ENCODE results near the gene KIAA1328. TPM values are rescaled to one million over a fixed set of nuclear protein-coding genes. Genes with fewer than 3 reads are reported as not detected.

Gene KIAA1328
- total RNA-seq, 4 donors from 2014 or later: 12.3 to 16.6 (median 13.1) TPM

DNA sequence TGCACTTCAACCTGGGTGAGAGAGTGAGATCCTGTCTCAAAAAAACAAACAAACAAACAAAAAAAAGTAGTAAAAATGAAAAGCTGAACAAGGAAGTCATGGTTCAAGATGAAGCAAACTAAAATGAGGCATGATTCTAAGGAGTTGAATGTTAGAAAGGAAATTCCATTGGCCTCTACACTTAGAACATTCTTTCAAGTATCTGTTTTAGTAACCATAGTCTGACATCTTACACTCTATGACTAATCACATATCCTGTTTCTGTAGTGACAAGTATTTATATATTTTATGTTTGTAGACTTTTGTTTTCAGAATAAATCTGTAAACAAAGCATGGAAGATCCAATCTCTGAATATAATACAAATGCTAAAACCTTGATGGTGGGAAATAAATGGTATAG, 164.1 kb downstream of the KIAA1328 start:
- H3K27me3 ChIP-seq: no peaks in the 10 kb centered on the region
- intact Hi-C loops (cut with DNase I): no loop called here
- H3K4me1 ChIP-seq: no peaks in the 10 kb centered on the region
- peaks cover 0 to 2% (median 0%) of the 10 kb centered on the region in 4 donors for H3K36me3 ChIP-seq
- DNase-seq (ENCODE audit: extremely low spot score): no peak
- no peak overlapping the region for H3K4me3 ChIP-seq
- H3K9me3 ChIP-seq: peaks cover 0 to 2% (median 0%) of the 10 kb centered on the region in 4 donors
- TF ChIP-seq POLR2AphosphoS5 (IDR thresholded peaks at IDR 0.05) (no peak), EP300 (IDR thresholded peaks at IDR 0.05) (no peak), POLR2A (IDR thresholded peaks at IDR 0.05; ENCODE audit: low read depth) (no peak)
- TF ChIP-seq, protein P1, sequence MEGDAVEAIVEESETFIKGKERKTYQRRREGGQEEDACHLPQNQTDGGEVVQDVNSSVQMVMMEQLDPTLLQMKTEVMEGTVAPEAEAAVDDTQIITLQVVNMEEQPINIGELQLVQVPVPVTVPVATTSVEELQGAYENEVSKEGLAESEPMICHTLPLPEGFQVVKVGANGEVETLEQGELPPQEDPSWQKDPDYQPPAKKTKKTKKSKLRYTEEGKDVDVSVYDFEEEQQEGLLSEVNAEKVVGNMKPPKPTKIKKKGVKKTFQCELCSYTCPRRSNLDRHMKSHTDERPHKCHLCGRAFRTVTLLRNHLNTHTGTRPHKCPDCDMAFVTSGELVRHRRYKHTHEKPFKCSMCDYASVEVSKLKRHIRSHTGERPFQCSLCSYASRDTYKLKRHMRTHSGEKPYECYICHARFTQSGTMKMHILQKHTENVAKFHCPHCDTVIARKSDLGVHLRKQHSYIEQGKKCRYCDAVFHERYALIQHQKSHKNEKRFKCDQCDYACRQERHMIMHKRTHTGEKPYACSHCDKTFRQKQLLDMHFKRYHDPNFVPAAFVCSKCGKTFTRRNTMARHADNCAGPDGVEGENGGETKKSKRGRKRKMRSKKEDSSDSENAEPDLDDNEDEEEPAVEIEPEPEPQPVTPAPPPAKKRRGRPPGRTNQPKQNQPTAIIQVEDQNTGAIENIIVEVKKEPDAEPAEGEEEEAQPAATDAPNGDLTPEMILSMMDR (IDR thresholded peaks at IDR 0.05): no peak
- no peak overlapping the region for H3K27ac ChIP-seq (replicated peaks in 1 of 4)

DNA sequence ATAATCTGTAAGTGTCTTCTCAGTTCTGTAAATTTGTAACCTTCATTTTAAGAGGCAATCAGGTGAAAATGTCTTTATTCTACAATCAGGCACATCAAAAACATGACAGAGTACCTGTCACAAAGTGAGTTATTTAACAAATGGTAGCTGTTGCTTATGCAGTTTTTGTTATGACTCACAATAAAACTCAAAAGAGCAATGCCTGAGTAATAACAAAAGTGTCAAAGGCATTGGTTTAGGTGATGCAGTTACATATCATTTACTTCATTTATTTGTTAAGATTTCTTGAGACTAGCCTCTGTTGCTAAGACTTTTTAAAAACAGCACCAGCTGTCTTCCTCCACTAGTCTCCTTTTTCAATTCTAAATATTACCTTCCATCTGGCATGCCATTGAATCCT, 177.8 kb downstream of the KIAA1328 start:
- Histone ChIP-seq H3K27ac (replicated peaks in 1 of 4) (no peak overlapping the region), H3K4me3 (no peak overlapping the region), H3K36me3 (no peaks in the 10 kb centered on the region), H3K27me3 (no peaks in the 10 kb centered on the region), H3K4me1 (no peaks in the 10 kb centered on the region), H3K9me3 (no peaks in the 10 kb centered on the region)
- intact Hi-C loops (cut with DNase I): no loop called here
- DNase-seq (ENCODE audit: extremely low spot score): no peak
- TF ChIP-seq POLR2AphosphoS5 (IDR thresholded peaks at IDR 0.05): no peak
- TF ChIP-seq, protein P1 (IDR thresholded peaks at IDR 0.05): no peak
- no peak for TF ChIP-seq POLR2A (IDR thresholded peaks at IDR 0.05; ENCODE audit: low read depth)
- TF ChIP-seq EP300 (IDR thresholded peaks at IDR 0.05): no peak

DNA sequence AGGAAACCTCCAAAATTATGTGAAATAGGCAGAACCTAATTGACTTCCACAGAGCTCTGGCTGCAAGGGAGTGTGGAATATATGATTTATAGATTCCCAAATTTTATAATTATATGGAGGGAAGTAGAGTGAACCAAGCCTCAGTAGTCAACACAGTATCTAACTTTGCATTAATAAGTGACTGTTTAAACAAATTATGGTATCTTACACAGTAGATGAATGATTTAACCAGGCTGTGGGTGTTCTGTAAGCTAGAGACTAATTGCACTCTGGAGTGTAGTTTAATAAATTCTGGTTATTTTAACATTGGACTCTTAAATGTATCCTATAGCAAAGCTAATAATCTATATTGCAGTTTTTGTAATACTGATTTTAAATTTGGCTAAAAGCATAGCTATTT, 183.5 kb downstream of the KIAA1328 start:
- TF ChIP-seq EP300 (IDR thresholded peaks at IDR 0.05) (no peak), POLR2AphosphoS5 (IDR thresholded peaks at IDR 0.05) (no peak), POLR2A (IDR thresholded peaks at IDR 0.05; ENCODE audit: low read depth) (no peak)
- TF ChIP-seq, protein P1 (IDR thresholded peaks at IDR 0.05): no peak
- H3K27me3 ChIP-seq: no peaks in the 10 kb centered on the region
- intact Hi-C loops (cut with DNase I): no loop called here

DNA sequence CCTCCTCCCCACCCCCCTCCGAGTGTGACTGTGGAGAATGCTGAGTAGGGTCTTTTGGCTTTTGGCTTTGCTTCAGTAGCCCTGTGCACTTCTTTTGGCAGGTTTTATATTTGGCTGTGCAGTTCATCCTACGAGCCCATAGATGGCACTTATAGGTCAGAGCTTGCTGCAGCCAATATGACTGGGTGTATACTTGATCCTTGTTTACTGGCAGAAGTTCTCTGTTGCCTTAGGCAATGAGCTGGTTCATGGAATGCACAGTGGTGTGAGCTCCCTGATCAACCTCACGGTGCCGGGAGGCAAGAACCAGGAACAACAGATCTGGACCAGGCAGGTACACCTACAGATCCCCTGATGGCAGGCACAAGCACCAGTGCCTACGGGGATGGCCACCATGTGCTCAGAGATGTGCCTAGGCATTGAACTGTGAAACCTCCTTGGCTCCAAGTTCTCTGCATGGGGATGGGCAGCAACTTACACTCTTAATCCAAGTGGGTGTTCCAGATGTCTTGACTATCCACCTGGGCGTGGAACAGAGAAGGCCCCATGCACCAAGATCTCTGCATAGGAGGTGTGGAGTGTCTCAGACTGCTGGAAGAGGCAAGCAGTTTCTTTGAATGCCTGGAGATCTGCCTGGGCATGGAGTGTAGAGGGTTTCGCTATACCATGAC, 190.4 kb downstream of the KIAA1328 start:
- H3K4me3 ChIP-seq: no peak overlapping the region
- H3K4me1 ChIP-seq: no peaks in the 10 kb centered on the region
- peaks cover 6 to 16% (median 9%) of the 10 kb centered on the region in 4 donors for H3K36me3 ChIP-seq
- DNase-seq (ENCODE audit: extremely low spot score): no peak
- WGBS: 84% methylated on average over 6 of the region's 7 CpGs
- TF ChIP-seq POLR2AphosphoS5 (IDR thresholded peaks at IDR 0.05): no peak
- no peak for TF ChIP-seq POLR2A (IDR thresholded peaks at IDR 0.05; ENCODE audit: low read depth)
- TF ChIP-seq, protein P1 (IDR thresholded peaks at IDR 0.05): no peak
- no peak for TF ChIP-seq EP300 (IDR thresholded peaks at IDR 0.05)
- no peaks in the 10 kb centered on the region for H3K27me3 ChIP-seq
- H3K27ac ChIP-seq (replicated peaks in 1 of 4): no peak overlapping the region
- H3K9me3 ChIP-seq: peaks cover 0 to 47% (median 25%) of the 10 kb centered on the region in 4 donors
- intact Hi-C loops (cut with DNase I): no loop called here

More for the DNA sequence above, 183.5 kb downstream of the KIAA1328 start:
- H3K36me3 ChIP-seq: no peaks in the 10 kb centered on the region
- no peaks in the 10 kb centered on the region for H3K4me1 ChIP-seq
- no peak overlapping the region for H3K27ac ChIP-seq (replicated peaks in 1 of 4)
- H3K9me3 ChIP-seq: peaks cover 0 to 31% (median 21%) of the 10 kb centered on the region in 4 donors
- no peak for DNase-seq (ENCODE audit: extremely low spot score)
- H3K4me3 ChIP-seq: no peak overlapping the region

DNA sequence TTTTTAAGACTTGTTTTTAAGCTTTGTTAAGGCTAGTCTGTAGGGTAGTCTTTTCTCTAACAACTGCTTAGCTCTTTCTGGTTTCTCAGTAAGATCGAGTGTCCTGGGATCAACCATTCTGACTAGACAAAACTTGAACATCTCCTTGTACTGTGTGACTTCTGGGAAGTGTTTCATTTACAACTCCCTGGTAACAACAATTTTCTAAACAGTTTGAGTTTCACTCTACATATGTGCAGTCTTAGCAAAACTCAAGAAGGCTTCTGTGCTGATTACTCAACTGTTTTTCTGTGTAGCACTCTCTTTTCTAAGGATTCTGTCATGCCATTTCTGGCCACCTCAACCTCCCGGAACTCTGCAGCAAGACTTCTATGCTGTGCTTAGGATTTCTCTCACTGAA, 204.5 kb downstream of the KIAA1328 start:
- Histone ChIP-seq H3K27ac (replicated peaks in 1 of 4) (no peak overlapping the region), H3K27me3 (no peaks in the 10 kb centered on the region), H3K4me3 (no peak overlapping the region), H3K9me3 (peaks cover 0 to 16% (median 9%) of the 10 kb centered on the region in 4 donors), H3K36me3 (peaks cover 0 to 8% (median 2%) of the 10 kb centered on the region in 4 donors), H3K4me1 (no peaks in the 10 kb centered on the region)
- intact Hi-C loops (cut with DNase I): no loop called here
- no peak for DNase-seq (ENCODE audit: extremely low spot score)
- TF ChIP-seq, protein P1 (IDR thresholded peaks at IDR 0.05): no peak
- TF ChIP-seq EP300 (IDR thresholded peaks at IDR 0.05) (no peak), POLR2A (IDR thresholded peaks at IDR 0.05; ENCODE audit: low read depth) (no peak), POLR2AphosphoS5 (IDR thresholded peaks at IDR 0.05) (no peak)
- 94% methylated on average over 2 of the region's 2 CpGs for WGBS
